ENCODE measurements around the gene GRID2. TPM values are rescaled to one million over a fixed set of nuclear protein-coding genes. Genes with fewer than 3 reads are reported as not detected.

Gene GRID2
- total RNA-seq, 1 donor from 2014 or later: 1.3 TPM

- no peak for DNase-seq (ENCODE audit: low read depth, low spot score)
- H3K27me3 Mint-ChIP-seq (ENCODE audit: low read depth): no peaks in the 10 kb centered on the region
- H3K27ac Mint-ChIP-seq (ENCODE audit: unreplicated experiment): no peak overlapping the region
- TF ChIP-seq, protein P1, sequence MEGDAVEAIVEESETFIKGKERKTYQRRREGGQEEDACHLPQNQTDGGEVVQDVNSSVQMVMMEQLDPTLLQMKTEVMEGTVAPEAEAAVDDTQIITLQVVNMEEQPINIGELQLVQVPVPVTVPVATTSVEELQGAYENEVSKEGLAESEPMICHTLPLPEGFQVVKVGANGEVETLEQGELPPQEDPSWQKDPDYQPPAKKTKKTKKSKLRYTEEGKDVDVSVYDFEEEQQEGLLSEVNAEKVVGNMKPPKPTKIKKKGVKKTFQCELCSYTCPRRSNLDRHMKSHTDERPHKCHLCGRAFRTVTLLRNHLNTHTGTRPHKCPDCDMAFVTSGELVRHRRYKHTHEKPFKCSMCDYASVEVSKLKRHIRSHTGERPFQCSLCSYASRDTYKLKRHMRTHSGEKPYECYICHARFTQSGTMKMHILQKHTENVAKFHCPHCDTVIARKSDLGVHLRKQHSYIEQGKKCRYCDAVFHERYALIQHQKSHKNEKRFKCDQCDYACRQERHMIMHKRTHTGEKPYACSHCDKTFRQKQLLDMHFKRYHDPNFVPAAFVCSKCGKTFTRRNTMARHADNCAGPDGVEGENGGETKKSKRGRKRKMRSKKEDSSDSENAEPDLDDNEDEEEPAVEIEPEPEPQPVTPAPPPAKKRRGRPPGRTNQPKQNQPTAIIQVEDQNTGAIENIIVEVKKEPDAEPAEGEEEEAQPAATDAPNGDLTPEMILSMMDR (conservative IDR thresholded peaks at IDR 0.05): no peak
- H3K36me3 Mint-ChIP-seq (ENCODE audit: low read depth): no peaks in the 10 kb centered on the region
- H3K4me3 Mint-ChIP-seq: no peak overlapping the region
- H3K9me3 Mint-ChIP-seq: no peaks in the 10 kb centered on the region
- H3K4me1 Mint-ChIP-seq: peaks cover 3% of the 10 kb centered on the region
Measured at GRCh38 chr4:93337196-93337595, 1033.4 kb downstream of the GRID2 start.

DNA sequence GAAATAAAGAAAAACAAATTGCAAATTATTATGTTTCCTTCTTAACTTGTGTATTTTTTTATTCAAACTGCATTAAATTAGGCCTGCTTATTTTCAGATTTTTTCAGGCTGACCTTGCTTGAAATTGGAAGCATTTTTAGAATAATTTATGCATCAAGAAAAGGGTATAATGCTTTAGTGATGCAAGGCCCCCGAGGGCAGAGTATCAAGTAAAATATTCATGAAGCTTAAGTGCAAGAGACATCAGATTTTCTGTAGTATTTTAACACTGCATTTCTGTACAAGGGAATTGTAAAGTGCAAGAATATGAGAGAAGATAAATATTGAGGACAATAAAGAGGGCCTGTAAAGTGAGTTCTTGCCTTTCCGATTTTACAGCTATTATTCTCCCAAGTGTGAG, 1039.0 kb downstream of the GRID2 start:
- TF ChIP-seq, protein P1 (conservative IDR thresholded peaks at IDR 0.05): no peak
- DNase-seq (ENCODE audit: low read depth, low spot score): no peak
- H3K4me1 Mint-ChIP-seq: peaks cover 3% of the 10 kb centered on the region
- no peak overlapping the region for H3K27ac Mint-ChIP-seq (ENCODE audit: unreplicated experiment)
- H3K4me3 Mint-ChIP-seq: no peak overlapping the region
- no peaks in the 10 kb centered on the region for H3K9me3 Mint-ChIP-seq
- no peaks in the 10 kb centered on the region for H3K36me3 Mint-ChIP-seq (ENCODE audit: low read depth)
- no peaks in the 10 kb centered on the region for H3K27me3 Mint-ChIP-seq (ENCODE audit: low read depth)

GRCh38 chr4:93346840-93347239, 1043.1 kb downstream of the GRID2 start:
- DNase-seq (ENCODE audit: low read depth, low spot score): no peak
- TF ChIP-seq, protein P1 (conservative IDR thresholded peaks at IDR 0.05): no peak
- Mint-ChIP-seq H3K27ac (ENCODE audit: unreplicated experiment) (no peak overlapping the region), H3K27me3 (ENCODE audit: low read depth) (no peaks in the 10 kb centered on the region), H3K4me1 (no peaks in the 10 kb centered on the region), H3K4me3 (no peak overlapping the region), H3K9me3 (no peaks in the 10 kb centered on the region), H3K36me3 (ENCODE audit: low read depth) (no peaks in the 10 kb centered on the region)

DNA sequence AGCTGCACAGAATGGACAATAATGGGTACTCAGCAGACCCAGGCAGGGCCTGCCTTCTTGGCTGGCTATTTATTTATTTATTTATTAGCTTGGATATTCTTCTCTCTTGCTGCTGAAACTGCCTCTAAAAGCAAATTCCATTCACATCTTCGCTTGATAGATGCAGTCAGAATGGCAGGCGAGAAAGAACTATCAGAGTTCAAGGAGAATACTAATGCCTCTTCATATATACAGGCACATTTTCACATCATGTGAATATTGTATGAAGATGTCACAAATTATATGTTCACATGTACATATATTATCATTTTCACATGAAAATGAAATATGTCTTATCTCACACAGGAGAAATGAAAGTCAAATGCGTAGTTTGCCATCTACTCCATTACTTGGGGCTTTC, 1045.1 kb downstream of the GRID2 start:
- Mint-ChIP-seq H3K4me1 (no peaks in the 10 kb centered on the region), H3K4me3 (no peak overlapping the region), H3K27ac (ENCODE audit: unreplicated experiment) (no peak overlapping the region), H3K36me3 (ENCODE audit: low read depth) (no peaks in the 10 kb centered on the region), H3K9me3 (no peaks in the 10 kb centered on the region), H3K27me3 (ENCODE audit: low read depth) (no peaks in the 10 kb centered on the region)
- TF ChIP-seq, protein P1 (conservative IDR thresholded peaks at IDR 0.05): no peak
- no peak for DNase-seq (ENCODE audit: low read depth, low spot score)

- Mint-ChIP-seq H3K36me3 (ENCODE audit: low read depth) (no peaks in the 10 kb centered on the region), H3K27me3 (ENCODE audit: low read depth) (no peaks in the 10 kb centered on the region)
- DNase-seq (ENCODE audit: low read depth, low spot score): no peak
Measured at GRCh38 chr4:93351846-93352245, 1048.1 kb downstream of the GRID2 start.

More at GRCh38 chr4:93351846-93352245, 1048.1 kb downstream of the GRID2 start:
- H3K4me3 Mint-ChIP-seq: no peak overlapping the region
- H3K4me1 Mint-ChIP-seq: no peaks in the 10 kb centered on the region
- H3K9me3 Mint-ChIP-seq: no peaks in the 10 kb centered on the region
- no peak overlapping the region for H3K27ac Mint-ChIP-seq (ENCODE audit: unreplicated experiment)
- TF ChIP-seq, protein P1 (conservative IDR thresholded peaks at IDR 0.05): no peak

All from neural crest cell (in vitro differentiated cells).